Glomerular endothelial cell (primary cell): ENCODE data around the gene SGPL1. TPM values are rescaled to one million over a fixed set of nuclear protein-coding genes. Genes with fewer than 3 reads are reported as not detected.

Experiments
- DNase-seq: peaks from one replicate; pipeline ENCODE4 v3.0.0-alpha.2; 2011; ENCODE audit warnings: low read depth, low spot score; ENCODE audit errors: extremely low read depth
- total RNA-seq: library from RNA; depleted of rRNA; stranded (reverse); fragments of >200 nt; gene quantifications from 2 replicates; pipeline ENCODE4 v1.2.3, GENCODE V29; 2015

Gene SGPL1
- total RNA-seq, 1 donor from 2014 or later, result 24.2 TPM

GRCh38 chr10:70779511-70780369 lies 36.0 kb upstream of the SGPL1 start:
- DNase-seq, result no peak

- DNase-seq, result no peak
Measured at GRCh38 chr10:70780370-70780760, 35.4 kb upstream of the SGPL1 start.

GRCh38 chr10:70780772-70781171 lies 35.0 kb upstream of the SGPL1 start:
- no peak for DNase-seq

DNA sequence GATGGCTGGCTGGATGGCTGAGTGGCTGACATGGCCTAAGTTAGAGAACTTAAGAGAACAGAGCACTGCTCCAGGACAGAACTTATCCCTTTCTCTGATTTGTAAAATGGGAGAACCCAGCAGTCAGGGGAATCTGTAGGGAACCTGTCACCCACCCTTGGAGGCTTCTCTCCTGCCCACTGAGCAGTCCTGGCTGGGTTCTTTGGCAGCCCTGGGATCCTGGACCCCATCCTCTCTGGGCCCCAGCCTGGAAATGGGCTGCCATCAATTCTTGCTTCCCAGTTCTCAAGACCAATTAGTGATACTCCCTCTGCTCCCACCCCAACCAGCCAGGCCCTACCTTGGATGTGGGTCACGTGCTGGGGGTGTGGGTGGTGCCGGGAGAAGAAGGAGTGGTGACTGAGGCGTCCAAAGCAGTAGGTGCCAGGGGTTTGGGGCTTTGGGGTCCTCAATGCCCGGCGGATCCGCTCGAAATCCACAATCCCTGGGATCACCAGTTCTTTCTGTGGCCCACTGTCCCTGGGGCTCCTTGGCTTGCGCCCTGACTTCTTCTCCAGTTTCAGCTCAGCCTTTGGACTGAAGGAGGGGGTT lies 34.2 kb upstream of the SGPL1 start:
- DNase-seq, result no peak

DNA sequence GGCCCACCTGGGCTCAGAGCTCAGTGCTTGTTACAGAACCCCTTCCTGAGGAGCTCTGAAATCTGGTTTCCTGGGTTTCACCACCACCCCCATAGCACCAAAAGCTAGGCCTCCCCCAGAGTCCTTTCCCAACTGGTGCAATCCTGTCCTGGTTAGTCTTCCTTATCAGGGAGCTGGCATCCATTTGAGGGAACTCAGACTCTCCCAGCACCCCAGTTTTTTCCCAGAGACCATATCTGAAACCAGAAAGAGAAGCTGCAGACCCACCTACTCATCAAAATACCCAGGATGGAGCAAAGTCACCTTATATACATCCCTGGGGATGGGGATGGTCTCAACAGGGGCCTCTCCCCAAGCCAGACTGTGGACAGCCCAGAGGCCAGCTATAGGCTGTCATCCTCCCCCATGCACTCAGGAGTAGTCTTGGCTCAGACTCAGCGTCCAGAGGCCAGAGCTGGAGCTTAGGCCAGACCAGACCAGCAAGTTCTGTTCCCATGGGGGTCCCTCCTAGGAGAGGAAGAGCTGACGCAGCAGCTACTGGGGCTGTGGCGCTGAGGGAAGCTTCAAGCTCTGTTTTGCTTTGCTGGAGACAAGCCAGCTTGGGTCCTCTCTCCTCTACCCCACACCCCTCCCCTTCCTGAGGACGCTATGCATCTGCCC lies 33.5 kb upstream of the SGPL1 start:
- DNase-seq, result no peak

GRCh38 chr10:70782746-70783680 lies 32.7 kb upstream of the SGPL1 start:
- DNase-seq, result no peak

GRCh38 chr10:70784016-70784415 lies 31.7 kb upstream of the SGPL1 start:
- no peak for DNase-seq

GRCh38 chr10:70784471-70784870 lies 31.3 kb upstream of the SGPL1 start:
- no peak for DNase-seq

GRCh38 chr10:70785190-70785589 lies 30.6 kb upstream of the SGPL1 start, which contains the start of gene TBATA:
TBATA (minus strand) TSS chr10:70785377; CDS start chr10:70783379, 1,998 bp downstream.
- DNase-seq, result no peak

- no peak for DNase-seq
Measured at GRCh38 chr10:70786799-70787415, 28.8 kb upstream of the SGPL1 start.

DNA sequence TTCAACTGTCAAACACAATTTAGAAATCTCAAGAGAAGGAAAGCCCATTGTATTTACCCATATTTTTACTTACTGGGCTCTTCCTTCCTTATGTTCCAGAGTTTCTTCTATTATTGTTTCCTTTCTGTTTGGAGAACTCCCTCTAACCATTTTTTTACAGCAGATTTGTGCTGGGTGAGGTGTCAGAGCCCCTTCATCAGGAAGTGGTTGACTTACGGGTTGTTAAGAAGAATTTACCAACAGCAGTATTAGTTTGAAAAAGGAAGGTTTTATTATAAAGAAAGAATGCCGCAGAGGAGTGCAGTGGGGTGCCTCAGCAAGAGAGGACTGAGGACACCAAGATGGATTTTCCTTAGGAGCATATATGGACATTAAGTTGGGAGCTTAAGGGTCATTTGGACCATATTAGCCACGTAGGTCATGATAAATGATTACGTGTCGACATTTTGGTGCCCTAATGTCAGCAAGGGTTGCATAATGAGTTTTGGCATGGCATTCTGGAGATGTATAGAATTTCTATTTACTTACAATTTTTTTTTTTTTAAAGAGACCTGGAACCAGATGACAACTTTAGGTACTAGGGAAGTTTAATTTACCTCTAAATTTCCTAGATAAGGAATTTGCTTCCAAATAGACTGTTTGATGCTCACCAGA lies 24.2 kb upstream of the SGPL1 start:
- no peak for DNase-seq

DNA sequence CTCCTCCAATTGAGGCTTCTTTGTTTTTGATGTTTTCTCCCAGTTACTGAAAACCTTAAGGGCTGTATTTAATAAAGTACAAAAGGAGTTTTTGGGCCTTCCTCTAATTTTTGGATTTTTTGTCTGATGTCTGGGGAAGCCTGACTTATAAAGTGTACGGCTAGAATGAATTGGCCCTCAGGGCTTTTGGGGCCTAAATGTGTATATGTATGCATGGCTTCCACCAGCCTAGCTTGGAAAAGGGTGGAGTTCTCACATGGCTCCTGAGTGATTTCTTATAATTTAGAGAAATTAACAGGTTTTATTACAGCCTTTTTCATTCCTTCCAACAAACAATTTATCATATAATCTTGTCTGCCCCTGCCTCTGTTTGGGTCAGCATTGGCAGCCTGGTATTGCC lies 20.1 kb upstream of the SGPL1 start:
- DNase-seq, result no peak

- DNase-seq, result no peak
Measured at GRCh38 chr10:70797840-70798239, 17.9 kb upstream of the SGPL1 start.

- DNase-seq, result no peak
Measured at GRCh38 chr10:70799124-70799523, 16.6 kb upstream of the SGPL1 start.

GRCh38 chr10:70801854-70802253 lies 13.9 kb upstream of the SGPL1 start:
- no peak for DNase-seq

DNA sequence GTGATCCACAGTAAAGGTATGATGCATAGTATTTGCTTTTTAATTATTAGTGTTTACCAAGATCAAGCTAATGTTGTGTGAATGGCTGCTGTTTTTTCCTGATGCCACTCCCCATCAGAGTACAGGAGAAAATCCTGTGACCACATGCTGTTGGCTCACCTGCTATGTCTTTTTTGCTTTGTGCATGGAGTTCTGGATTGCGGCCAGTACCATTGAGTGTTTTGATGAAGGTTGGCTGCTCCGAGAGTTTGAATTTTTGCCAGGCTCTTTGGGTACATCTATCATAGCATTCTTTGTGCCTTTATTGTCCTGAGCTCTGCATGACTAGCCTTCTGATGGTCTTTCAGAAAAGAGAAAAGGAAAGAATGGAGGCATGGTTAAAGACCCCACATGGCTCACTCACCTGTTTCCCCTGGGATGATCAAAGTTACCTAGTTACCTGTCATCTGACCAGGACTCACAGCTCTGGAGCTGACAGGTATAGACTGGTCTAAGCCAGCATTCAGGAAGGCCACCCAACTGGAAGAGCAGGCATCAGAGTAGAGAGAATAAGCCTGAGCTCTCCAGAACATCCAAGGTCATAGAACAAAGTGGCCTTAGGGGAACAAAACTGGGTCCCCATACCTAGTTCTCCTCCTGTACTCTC lies 11.8 kb upstream of the SGPL1 start:
- no peak for DNase-seq

GRCh38 chr10:70804421-70804808 lies 11.3 kb upstream of the SGPL1 start:
- no peak for DNase-seq

GRCh38 chr10:70805619-70806215 lies 10.0 kb upstream of the SGPL1 start:
- DNase-seq, result no peak

DNA sequence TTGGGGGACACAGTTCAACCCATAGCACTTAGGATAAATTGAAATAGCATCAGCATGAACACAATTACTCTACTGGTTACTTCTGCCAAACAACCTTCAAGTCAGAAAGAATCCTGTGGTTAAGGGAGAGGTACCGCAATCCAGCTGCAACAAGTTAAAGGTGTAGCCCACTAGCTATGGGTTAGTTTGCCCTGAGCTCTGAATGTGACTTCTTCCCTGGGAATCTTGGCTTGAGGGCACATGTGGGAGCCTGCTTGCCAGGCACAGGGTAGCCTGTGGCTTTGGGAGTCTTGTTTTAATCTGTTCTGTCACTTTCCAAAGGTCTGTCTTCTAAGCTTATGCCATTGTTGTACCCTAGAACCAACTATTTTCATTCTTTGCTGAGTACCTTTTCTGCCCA lies 8.9 kb upstream of the SGPL1 start:
- DNase-seq, result no peak
